ENCODE data around the gene SLC4A9. TPM values are rescaled to one million over a fixed set of nuclear protein-coding genes. Genes with fewer than 3 reads are reported as not detected.

Gene SLC4A9
- total RNA-seq, 1 donor from 2014 or later = 1.8 TPM

- Mint-ChIP-seq H3K9me3 (peaks cover 9% of the 10 kb centered on the region), H3K27ac (peak overlapping the region; percentile 28), H3K4me1 (peaks cover 37% of the 10 kb centered on the region), H3K4me3 (no peak overlapping the region), H3K27me3 (ENCODE audit: low read depth) (no peaks in the 10 kb centered on the region), H3K36me3 (no peaks in the 10 kb centered on the region)
- no peak for TF ChIP-seq CTCF (IDR thresholded peaks at IDR 0.05; ENCODE audit: unreplicated experiment)
- DNase-seq (ENCODE audit: low spot score in 2 of 2, unreplicated experiment in 2 of 2) = no peak
These were observed 35.9 kb upstream of the SLC4A9 start for GRCh38 chr5:140324041-140324600.

- TF ChIP-seq CTCF (IDR thresholded peaks at IDR 0.05; ENCODE audit: unreplicated experiment) = no peak
- H3K27ac Mint-ChIP-seq = peak overlapping the region; percentile 84
- DNase-seq (ENCODE audit: low spot score in 2 of 2, unreplicated experiment in 2 of 2) = no peak
- H3K27me3 Mint-ChIP-seq (ENCODE audit: low read depth) = no peaks in the 10 kb centered on the region
- H3K4me3 Mint-ChIP-seq = no peak overlapping the region
- H3K36me3 Mint-ChIP-seq = no peaks in the 10 kb centered on the region
- H3K4me1 Mint-ChIP-seq = peaks cover 37% of the 10 kb centered on the region
- H3K9me3 Mint-ChIP-seq = peaks cover 9% of the 10 kb centered on the region
These were observed 35.3 kb upstream of the SLC4A9 start for GRCh38 chr5:140324617-140325241.

- Mint-ChIP-seq H3K9me3 (peaks cover 9% of the 10 kb centered on the region), H3K4me3 (no peak overlapping the region), H3K4me1 (peaks cover 37% of the 10 kb centered on the region), H3K27me3 (ENCODE audit: low read depth) (no peaks in the 10 kb centered on the region), H3K27ac (no peak overlapping the region), H3K36me3 (no peaks in the 10 kb centered on the region)
- DNase-seq (ENCODE audit: low spot score in 2 of 2, unreplicated experiment in 2 of 2) = no peak
- no peak for TF ChIP-seq CTCF (IDR thresholded peaks at IDR 0.05; ENCODE audit: unreplicated experiment)
These were observed 34.5 kb upstream of the SLC4A9 start for GRCh38 chr5:140325486-140325885.

- Mint-ChIP-seq H3K4me1 (peaks cover 40% of the 10 kb centered on the region), H3K9me3 (no peaks in the 10 kb centered on the region), H3K27ac (peak overlapping the region; percentile 56), H3K36me3 (no peaks in the 10 kb centered on the region), H3K4me3 (no peak overlapping the region), H3K27me3 (ENCODE audit: low read depth) (no peaks in the 10 kb centered on the region)
- TF ChIP-seq CTCF (IDR thresholded peaks at IDR 0.05; ENCODE audit: unreplicated experiment) = no peak
- no peak for DNase-seq (ENCODE audit: low spot score in 2 of 2, unreplicated experiment in 2 of 2)
These were observed 32.4 kb upstream of the SLC4A9 start for GRCh38 chr5:140327589-140327988.

GRCh38 chr5:140328036-140328764 lies 31.8 kb upstream of the SLC4A9 start:
- Mint-ChIP-seq H3K9me3 (no peaks in the 10 kb centered on the region), H3K4me3 (no peak overlapping the region), H3K27ac (no peak overlapping the region), H3K27me3 (ENCODE audit: low read depth) (no peaks in the 10 kb centered on the region), H3K4me1 (peaks cover 34% of the 10 kb centered on the region), H3K36me3 (no peaks in the 10 kb centered on the region)
- TF ChIP-seq CTCF (IDR thresholded peaks at IDR 0.05; ENCODE audit: unreplicated experiment) = no peak
- DNase-seq (ENCODE audit: low spot score in 2 of 2, unreplicated experiment in 2 of 2) = no peak

Measured in mesothelial cell of epicardium (in vitro differentiated cells).